GM12875 (cell line): ENCODE results near the gene PITRM1.

Experiments
- H3K4me3 ChIP-seq: one replicate; pipeline ENCODE4 v1.5.1; 2011; ENCODE audit warnings: low read depth, low read length, control low read depth
- TF ChIP-seq, protein P1 (sequence below): IDR thresholded peaks from 2 replicates; pipeline ENCODE4 v1.5.1; 2011; ENCODE audit warnings: low read depth, mild to moderate bottlenecking, control low read depth, inconsistent platforms, low read length, moderate library complexity, borderline replicate concordance; ENCODE audit not compliant: insufficient read depth

Gene PITRM1

DNA sequence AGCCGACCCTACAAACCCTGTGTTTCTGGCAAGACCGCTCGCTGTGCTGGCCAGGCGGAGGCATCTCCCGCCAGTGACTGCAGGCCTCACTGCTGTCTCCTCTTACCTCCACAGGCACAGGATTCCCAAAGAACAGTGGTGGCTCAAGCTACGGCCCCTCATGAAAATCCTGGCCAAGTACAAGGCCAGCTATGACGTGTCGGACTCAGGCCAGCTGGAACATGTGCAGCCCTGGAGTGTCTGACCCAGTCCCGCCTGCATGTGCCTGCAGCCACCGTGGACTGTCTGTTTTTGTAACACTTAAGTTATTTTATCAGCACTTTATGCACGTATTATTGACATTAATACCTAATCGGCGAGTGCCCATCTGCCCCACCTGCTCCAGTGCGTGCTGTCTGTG, 36.2 kb downstream of the PITRM1 start:
- TF ChIP-seq, protein P1, sequence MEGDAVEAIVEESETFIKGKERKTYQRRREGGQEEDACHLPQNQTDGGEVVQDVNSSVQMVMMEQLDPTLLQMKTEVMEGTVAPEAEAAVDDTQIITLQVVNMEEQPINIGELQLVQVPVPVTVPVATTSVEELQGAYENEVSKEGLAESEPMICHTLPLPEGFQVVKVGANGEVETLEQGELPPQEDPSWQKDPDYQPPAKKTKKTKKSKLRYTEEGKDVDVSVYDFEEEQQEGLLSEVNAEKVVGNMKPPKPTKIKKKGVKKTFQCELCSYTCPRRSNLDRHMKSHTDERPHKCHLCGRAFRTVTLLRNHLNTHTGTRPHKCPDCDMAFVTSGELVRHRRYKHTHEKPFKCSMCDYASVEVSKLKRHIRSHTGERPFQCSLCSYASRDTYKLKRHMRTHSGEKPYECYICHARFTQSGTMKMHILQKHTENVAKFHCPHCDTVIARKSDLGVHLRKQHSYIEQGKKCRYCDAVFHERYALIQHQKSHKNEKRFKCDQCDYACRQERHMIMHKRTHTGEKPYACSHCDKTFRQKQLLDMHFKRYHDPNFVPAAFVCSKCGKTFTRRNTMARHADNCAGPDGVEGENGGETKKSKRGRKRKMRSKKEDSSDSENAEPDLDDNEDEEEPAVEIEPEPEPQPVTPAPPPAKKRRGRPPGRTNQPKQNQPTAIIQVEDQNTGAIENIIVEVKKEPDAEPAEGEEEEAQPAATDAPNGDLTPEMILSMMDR = no peak

DNA sequence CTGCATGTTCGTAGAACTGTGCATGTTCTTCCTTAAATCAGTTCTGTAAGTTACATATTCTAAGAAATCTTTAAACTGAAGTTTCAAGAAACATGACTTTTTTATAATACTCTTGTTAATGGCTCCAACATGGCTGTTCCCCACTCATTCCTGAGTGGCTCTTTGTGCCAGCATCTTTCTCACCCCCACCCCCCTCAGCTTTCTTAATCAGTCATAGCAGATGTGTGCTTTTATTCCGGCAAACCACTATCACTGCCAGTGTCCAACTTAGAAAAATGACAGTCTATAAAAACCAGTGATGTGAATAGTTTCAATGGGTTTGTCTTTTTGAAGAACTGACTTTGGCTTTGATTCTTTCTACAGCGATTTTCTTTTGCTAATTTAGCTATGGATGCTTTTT, 37.6 kb downstream of the PITRM1 start:
- TF ChIP-seq, protein P1 = no peak

More for the DNA sequence above, 36.2 kb downstream of the PITRM1 start:
- H3K4me3 ChIP-seq = no peak overlapping the region

DNA sequence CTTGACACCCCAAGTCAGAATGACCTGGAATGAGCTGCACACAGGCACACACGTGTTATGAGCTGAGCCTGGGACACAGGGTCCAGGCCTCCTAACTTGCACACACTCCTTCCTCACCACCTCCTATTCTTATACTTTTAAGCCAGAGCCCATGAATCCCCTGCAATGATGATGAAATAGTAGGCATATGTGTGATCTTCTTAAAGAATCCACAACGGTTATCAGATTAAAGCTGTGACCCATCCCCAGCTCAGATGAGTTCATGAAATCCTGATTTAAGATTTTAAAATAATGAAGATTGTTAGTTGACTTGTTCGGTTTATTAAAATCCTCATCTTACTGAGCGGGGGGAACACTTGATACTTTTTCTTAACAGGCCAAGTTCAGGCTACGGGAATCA, 38.6 kb downstream of the PITRM1 start:
- TF ChIP-seq, protein P1 = no peak
- no peak overlapping the region for H3K4me3 ChIP-seq

More for the DNA sequence above, 37.6 kb downstream of the PITRM1 start:
- no peak overlapping the region for H3K4me3 ChIP-seq

DNA sequence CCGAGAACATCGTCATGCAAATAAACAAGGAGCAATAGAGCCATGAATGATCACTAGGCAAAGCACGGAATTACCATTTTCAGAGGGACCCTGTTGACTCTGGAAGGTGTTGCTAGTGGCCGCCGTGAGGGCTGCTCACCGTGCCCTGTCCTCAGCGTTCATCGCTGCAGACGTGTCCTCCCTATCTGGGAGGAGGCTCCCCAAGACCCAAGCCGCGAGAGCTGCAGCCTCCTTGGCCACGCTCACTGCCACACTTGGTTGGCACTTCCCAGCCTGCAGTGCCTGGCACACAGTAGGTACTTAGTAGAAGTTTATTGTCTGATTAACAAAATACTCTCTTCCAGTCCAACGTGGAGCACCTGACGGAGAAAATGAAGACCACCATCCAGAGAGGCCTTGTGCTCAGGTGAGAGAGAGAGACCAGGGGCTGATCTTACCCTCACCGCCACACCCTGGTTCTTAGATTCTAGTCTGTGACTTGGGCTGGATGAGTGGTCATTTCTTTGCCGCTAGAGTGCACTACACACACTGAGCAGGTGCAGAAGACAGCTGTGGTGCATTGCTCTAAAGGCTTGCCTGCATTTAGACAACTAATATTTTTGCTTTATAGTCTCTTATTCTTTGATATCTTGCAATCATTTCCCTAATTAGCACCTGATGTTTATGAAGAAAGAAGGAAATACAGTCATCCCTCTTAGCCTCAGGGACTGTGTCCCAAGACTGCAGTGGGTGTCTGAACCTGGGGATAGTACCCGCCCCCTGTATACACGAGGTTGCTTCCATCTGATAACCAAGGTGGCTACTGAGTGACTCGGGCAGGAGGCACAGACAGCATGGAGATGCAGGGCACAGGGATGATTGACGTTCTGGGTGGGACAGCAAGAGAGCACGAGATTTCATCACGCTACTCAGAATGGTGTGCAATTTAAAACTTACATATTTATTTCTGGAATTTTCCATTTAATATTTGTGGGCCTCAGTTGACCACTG, 40.3 kb downstream of the PITRM1 start:
- TF ChIP-seq, protein P1 = no peak
- H3K4me3 ChIP-seq = no peak overlapping the region

DNA sequence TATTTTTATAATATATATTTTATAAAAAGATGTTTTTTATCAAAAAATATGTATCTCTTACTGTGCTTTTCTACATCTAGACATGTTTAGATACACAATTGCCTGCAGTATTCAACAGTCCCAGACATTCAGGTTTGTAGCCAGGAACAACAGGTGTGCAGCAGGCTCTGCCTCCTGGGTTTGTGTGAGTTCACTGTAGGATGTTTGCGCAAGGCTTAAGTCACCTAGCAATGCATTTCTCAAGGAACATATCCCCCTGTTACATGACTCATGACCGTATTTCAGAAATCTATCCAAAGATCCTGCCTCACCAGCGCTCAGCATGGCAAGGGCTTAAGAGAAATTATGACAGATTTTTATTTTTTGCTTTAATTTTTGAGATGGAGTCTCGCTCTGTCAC, 41.5 kb downstream of the PITRM1 start:
- TF ChIP-seq, protein P1 = no peak
- no peak overlapping the region for H3K4me3 ChIP-seq

DNA sequence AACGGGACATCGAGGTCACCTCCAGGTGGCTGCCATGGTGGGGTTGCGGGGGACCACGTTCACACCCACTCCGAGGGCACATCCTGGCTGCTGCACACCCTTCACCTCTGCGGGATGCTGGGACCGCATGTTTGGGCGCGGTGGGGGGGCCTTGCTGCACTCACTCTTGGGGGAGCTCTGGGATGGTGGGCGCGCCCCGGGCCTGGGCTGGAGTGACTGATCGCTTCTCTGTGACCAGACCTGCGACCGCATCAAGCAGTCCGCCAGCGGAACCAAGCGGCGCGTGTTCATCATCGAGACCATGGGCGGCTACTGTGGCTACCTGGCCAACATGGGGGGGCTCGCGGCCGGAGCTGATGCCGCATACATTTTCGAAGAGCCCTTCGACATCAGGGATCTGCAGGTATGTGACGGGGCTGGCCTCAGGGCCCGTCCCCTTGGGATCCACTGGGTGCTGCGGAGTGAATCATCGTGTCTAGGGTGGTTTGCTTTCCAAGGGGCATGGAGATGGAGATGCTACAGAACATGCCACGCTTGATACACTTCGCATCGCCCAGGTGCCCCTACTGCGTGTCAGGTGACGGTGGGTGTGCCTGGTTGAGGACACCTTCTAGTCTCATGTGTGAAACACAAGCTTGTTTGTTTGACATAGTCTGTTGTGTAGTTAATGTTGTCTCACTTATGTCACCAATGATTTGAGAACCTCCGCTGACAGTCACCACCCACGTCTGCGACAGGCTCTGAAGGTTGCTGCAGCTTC, 42.8 kb downstream of the PITRM1 start:
- H3K4me3 ChIP-seq = no peak overlapping the region
- TF ChIP-seq, protein P1 = no peak
